Neural crest cell (in vitro differentiated cells): Measurements from ENCODE around the gene PSMB2. TPM values are rescaled to one million over a fixed set of nuclear protein-coding genes. Genes with fewer than 3 reads are reported as not detected.

Experiments used
- DNase-seq: peaks from one replicate; pipeline ENCODE4 v3.0.0; 2021; ENCODE audit warnings: low read depth, mixed read lengths, low spot score
- H3K27ac Mint-ChIP-seq: one replicate; pipeline ENCODE4 v1.8.0; 2021; ENCODE audit warnings: mild to moderate bottlenecking, mixed read lengths; ENCODE audit not compliant: unreplicated experiment
- H3K27me3 Mint-ChIP-seq: 2 replicates; pipeline ENCODE4 v1.8.0; 2021; ENCODE audit warnings: low read depth, mild to moderate bottlenecking, mixed read lengths
- H3K36me3 Mint-ChIP-seq: 2 replicates; pipeline ENCODE4 v1.8.0; 2021; ENCODE audit warnings: low read depth, mild to moderate bottlenecking, mixed read lengths
- H3K4me1 Mint-ChIP-seq: 2 replicates; pipeline ENCODE4 v1.8.0; 2021; ENCODE audit warnings: mixed read lengths
- H3K4me3 Mint-ChIP-seq: one replicate; pipeline ENCODE4 v1.8.0; 2021; ENCODE audit warnings: mild to moderate bottlenecking, mixed read lengths
- H3K9me3 Mint-ChIP-seq: 2 replicates; pipeline ENCODE4 v1.8.0; 2021; ENCODE audit warnings: mixed read lengths
- total RNA-seq: library from RNA; stranded (reverse); gene quantifications from 2 replicates; pipeline ENCODE4 v1.2.1, GENCODE V29; 2021
- TF ChIP-seq, protein P1 (sequence below): fragments of 200-600 bp; sonication (generic); conservative IDR thresholded peaks from 2 replicates; pipeline ENCODE4 v1.5.0; 2021; ENCODE audit warnings: antibody characterized with exemption, mild to moderate bottlenecking

The PSMB2 gene
- total RNA-seq, 1 donor from 2014 or later: 104 TPM

DNA sequence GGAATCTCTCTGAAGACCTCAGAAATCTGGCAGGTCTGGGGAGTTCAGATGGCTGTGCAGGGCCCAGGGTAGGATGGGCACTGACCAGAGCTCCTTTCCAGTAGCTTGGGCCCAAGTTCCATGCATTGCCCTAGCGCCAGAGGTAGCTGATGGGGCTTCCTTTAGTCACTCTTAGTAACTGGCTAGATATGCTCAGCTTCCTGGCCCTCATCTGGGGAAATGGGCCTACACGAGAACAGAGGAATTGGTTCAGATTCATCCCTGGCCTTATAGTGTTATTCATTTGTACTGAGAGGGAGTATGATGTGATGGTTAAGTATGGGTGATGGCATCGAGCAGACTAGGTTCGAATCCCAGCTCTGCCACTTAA, 15.5 kb upstream of the PSMB2 start:
- no peak for DNase-seq
- no peaks in the 10 kb centered on the region for H3K4me1 Mint-ChIP-seq
- TF ChIP-seq, protein P1, sequence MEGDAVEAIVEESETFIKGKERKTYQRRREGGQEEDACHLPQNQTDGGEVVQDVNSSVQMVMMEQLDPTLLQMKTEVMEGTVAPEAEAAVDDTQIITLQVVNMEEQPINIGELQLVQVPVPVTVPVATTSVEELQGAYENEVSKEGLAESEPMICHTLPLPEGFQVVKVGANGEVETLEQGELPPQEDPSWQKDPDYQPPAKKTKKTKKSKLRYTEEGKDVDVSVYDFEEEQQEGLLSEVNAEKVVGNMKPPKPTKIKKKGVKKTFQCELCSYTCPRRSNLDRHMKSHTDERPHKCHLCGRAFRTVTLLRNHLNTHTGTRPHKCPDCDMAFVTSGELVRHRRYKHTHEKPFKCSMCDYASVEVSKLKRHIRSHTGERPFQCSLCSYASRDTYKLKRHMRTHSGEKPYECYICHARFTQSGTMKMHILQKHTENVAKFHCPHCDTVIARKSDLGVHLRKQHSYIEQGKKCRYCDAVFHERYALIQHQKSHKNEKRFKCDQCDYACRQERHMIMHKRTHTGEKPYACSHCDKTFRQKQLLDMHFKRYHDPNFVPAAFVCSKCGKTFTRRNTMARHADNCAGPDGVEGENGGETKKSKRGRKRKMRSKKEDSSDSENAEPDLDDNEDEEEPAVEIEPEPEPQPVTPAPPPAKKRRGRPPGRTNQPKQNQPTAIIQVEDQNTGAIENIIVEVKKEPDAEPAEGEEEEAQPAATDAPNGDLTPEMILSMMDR: no peak
- no peak overlapping the region for H3K27ac Mint-ChIP-seq
- H3K27me3 Mint-ChIP-seq: peaks cover 66% of the 10 kb centered on the region
- no peak overlapping the region for H3K4me3 Mint-ChIP-seq
- no peaks in the 10 kb centered on the region for H3K9me3 Mint-ChIP-seq
- H3K36me3 Mint-ChIP-seq: no peaks in the 10 kb centered on the region

DNA sequence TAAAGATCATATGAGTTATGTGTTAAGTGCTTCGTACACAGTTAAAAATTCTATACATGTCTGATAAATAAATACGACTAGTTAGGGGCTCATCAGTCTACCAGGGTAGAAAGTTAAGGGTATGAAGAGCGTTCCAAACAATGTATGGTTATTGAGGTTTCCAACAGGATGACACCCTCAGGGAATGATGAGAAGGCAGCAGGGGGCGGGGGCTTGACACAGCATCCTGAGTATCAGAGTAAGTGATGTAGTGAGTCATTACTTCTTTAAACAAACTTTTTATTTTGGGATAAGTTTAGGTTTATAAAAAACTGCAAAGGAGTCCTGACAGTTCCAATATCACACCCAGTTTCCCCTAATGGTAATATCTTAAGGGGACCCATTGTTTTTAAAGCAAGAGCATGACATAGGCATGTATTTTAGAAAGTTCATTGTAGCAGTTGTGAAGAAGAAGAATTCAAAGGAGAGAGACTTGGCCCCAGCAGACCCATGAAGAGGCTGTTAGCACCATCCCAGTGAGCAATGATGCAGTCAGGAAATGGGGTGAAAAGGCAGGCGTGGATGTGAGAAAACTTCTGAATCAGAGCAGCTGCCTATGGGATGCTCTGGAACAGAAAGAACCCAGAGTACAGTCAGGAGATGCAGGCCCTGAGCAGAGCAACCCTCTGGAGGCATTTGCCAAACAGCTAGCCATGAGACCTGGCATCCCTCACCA, 15.0 kb upstream of the PSMB2 start:
- H3K27ac Mint-ChIP-seq: no peak overlapping the region
- no peaks in the 10 kb centered on the region for H3K36me3 Mint-ChIP-seq
- no peak for DNase-seq
- H3K27me3 Mint-ChIP-seq: peaks cover 69% of the 10 kb centered on the region
- TF ChIP-seq, protein P1: no peak
- no peaks in the 10 kb centered on the region for H3K4me1 Mint-ChIP-seq
- no peak overlapping the region for H3K4me3 Mint-ChIP-seq
- H3K9me3 Mint-ChIP-seq: no peaks in the 10 kb centered on the region

DNA sequence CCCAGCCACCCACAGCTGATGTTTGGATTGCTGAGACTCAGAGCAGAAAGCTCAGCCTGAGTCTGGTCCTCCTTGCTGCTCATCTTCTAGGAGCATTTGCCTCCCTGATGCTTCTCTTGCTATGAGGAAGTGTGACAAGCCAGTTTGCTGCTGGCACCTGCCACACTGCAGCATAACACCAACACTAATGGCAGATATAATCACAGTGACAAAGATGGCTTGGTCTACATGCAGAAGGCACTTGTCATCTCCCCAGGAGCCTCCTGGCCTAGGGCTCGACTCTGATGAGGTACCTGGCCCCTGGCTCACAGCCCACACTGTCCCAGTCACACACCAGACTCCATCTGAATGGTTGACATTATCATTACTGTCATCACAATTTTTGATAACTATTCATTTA, 13.9 kb upstream of the PSMB2 start:
- DNase-seq: no peak
- Mint-ChIP-seq H3K4me3 (no peak overlapping the region), H3K27ac (no peak overlapping the region), H3K4me1 (no peaks in the 10 kb centered on the region), H3K27me3 (peaks cover 73% of the 10 kb centered on the region), H3K9me3 (no peaks in the 10 kb centered on the region), H3K36me3 (no peaks in the 10 kb centered on the region)
- TF ChIP-seq, protein P1: no peak

DNA sequence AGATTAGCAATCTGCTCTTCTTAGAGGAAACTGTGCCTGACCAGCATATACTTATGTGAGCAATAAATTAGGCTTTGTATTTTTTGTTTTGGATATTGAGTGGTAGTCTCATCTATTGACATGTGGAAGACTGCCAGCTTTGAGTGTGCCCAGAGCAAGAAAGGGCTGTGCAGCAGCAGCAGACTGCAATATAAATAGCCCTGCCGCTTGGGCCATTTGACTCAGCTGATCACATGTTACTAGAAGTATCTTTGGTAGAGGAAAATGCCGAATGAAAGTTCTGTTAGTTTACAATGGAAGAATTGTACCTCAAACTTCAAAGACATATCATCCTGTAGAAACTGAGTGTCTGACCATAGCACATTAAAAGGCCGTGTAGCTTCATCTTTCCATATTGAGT, 9.1 kb upstream of the PSMB2 start:
- Mint-ChIP-seq H3K4me1 (no peaks in the 10 kb centered on the region), H3K27ac (no peak overlapping the region), H3K36me3 (no peaks in the 10 kb centered on the region), H3K9me3 (no peaks in the 10 kb centered on the region), H3K27me3 (peaks cover 88% of the 10 kb centered on the region), H3K4me3 (no peak overlapping the region)
- no peak for DNase-seq
- TF ChIP-seq, protein P1: no peak

DNA sequence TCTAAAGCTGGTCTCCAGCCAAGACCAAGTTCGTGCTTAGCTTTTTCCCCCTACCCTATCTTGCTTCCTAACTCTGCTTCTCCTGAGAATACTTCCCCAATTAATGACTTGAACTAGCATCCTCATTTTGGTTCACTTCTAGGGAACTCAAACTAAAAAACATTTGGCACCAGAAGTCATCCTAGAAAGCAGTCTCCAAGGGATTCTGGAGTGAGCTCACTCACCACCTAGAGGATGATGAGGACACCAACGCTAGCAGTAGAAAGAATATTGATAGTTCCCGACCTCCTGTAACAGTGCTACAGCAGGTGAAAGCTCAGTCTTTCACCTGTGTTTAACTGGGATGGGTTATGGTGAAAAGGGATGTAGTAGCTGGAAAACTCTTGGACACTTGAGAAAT, 4.7 kb upstream of the PSMB2 start:
- H3K27me3 Mint-ChIP-seq: peaks cover 83% of the 10 kb centered on the region
- no peaks in the 10 kb centered on the region for H3K9me3 Mint-ChIP-seq
- TF ChIP-seq, protein P1: peak; percentile 31
- no peak for DNase-seq
- H3K36me3 Mint-ChIP-seq: peaks cover 2% of the 10 kb centered on the region
- no peak overlapping the region for H3K27ac Mint-ChIP-seq
- H3K4me1 Mint-ChIP-seq: peaks cover 11% of the 10 kb centered on the region
- H3K4me3 Mint-ChIP-seq: peak overlapping the region; percentile 18
